Subcutaneous abdominal adipose tissue (tissue), 5 donors: Measurements from ENCODE around the gene CENPF.
"Not testable (repeated sequence)": the region's sequence is repeated elsewhere in the genome, so short reads cannot be mapped to it uniquely, and the experiment has no call there.

Experiments used
- H3K27ac ChIP-seq: one replicate; pipeline ENCODE4 v1.7.0; 2013; ENCODE audit warnings: low read depth, mild to moderate bottlenecking, inconsistent platforms, low read length, moderate library complexity
- H3K27me3 ChIP-seq, 5 donors: one replicate each; pipeline ENCODE4 v1.7.0; 2013; ENCODE audit warnings: low read length in 5 of 5, inconsistent platforms in 1 of 5; ENCODE audit not compliant: control insufficient read depth in 5 of 5, insufficient read depth in 4 of 5
- H3K36me3 ChIP-seq, 5 donors: one replicate each; pipeline ENCODE4 v1.7.0; 2013; ENCODE audit warnings: low read length in 5 of 5; ENCODE audit not compliant: control insufficient read depth in 5 of 5, insufficient read depth in 5 of 5
- H3K4me1 ChIP-seq, 5 donors: one replicate each; pipeline ENCODE4 v1.7.0; 2013; ENCODE audit warnings: low read length in 5 of 5, mild to moderate bottlenecking in 3 of 5, moderate library complexity in 1 of 5; ENCODE audit not compliant: control insufficient read depth in 5 of 5, insufficient read depth in 5 of 5
- H3K4me3 ChIP-seq, 5 donors: one replicate each; pipeline ENCODE4 v1.7.0; 2013; ENCODE audit warnings: low read length in 5 of 5, low read depth in 1 of 5
- H3K9ac ChIP-seq, 5 donors: one replicate each; pipeline ENCODE4 v1.7.0; 2013; ENCODE audit warnings: low read length in 5 of 5, mild to moderate bottlenecking in 4 of 5, moderate library complexity in 3 of 5
- H3K9me3 ChIP-seq, 5 donors: one replicate each; pipeline ENCODE4 v1.7.0; 2013; ENCODE audit warnings: low read length in 5 of 5; ENCODE audit not compliant: control insufficient read depth in 5 of 5
- donor health status: healthy.
- donor health status: healthy.
- donor health status: healthy.
- donor health status: healthy.
- donor health status: healthy.

Gene CENPF

GRCh38 chr1:214569357-214570004 is 33.5 kb upstream of the CENPF start:
- H3K4me3 ChIP-seq, result no peak overlapping the region
- H3K36me3 ChIP-seq, result no peaks in the 10 kb centered on the region
- H3K4me1 ChIP-seq, result peaks cover 0 to 17% (median 0%) of the 10 kb centered on the region in 5 donors
- no peak overlapping the region for H3K27ac ChIP-seq
- no peaks in the 10 kb centered on the region for H3K27me3 ChIP-seq
- no peaks in the 10 kb centered on the region for H3K9me3 ChIP-seq
- H3K9ac ChIP-seq, result no peak overlapping the region

- Histone ChIP-seq H3K27me3 (no peaks in the 10 kb centered on the region), H3K9ac (no peak overlapping the region), H3K4me1 (peaks cover 0 to 17% (median 0%) of the 10 kb centered on the region in 5 donors), H3K4me3 (no peak overlapping the region), H3K27ac (no peak overlapping the region), H3K9me3 (no peaks in the 10 kb centered on the region), H3K36me3 (no peaks in the 10 kb centered on the region)
Observed at GRCh38 chr1:214570442-214570841, 32.6 kb upstream of the CENPF start.

- H3K4me3 ChIP-seq, result no peak overlapping the region
- no peaks in the 10 kb centered on the region for H3K27me3 ChIP-seq
- peaks cover 0 to 17% (median 0%) of the 10 kb centered on the region in 5 donors for H3K4me1 ChIP-seq
- H3K9me3 ChIP-seq, result peaks cover 3 to 7% (median 6%) of the 10 kb centered on the region in 5 donors
- no peak overlapping the region for H3K9ac ChIP-seq
- H3K27ac ChIP-seq, result no peak overlapping the region
- H3K36me3 ChIP-seq, result no peaks in the 10 kb centered on the region
Observed at GRCh38 chr1:214571281-214571680, 31.7 kb upstream of the CENPF start.

GRCh38 chr1:214573386-214574318 is 29.3 kb upstream of the CENPF start:
- H3K9ac ChIP-seq, result no peak overlapping the region
- H3K27ac ChIP-seq, result no peak overlapping the region
- peaks cover 3 to 16% (median 15%) of the 10 kb centered on the region in 5 donors for H3K9me3 ChIP-seq
- no peak overlapping the region for H3K4me3 ChIP-seq
- no peaks in the 10 kb centered on the region for H3K27me3 ChIP-seq
- no peaks in the 10 kb centered on the region for H3K36me3 ChIP-seq
- peaks cover 0 to 8% (median 0%) of the 10 kb centered on the region in 5 donors for H3K4me1 ChIP-seq

- Histone ChIP-seq H3K4me1 (peaks cover 0 to 8% (median 0%) of the 10 kb centered on the region in 5 donors), H3K4me3 (no peak overlapping the region), H3K9ac (no peak overlapping the region), H3K36me3 (no peaks in the 10 kb centered on the region), H3K27ac (no peak overlapping the region), H3K9me3 (peaks cover 3 to 16% (median 15%) of the 10 kb centered on the region in 5 donors), H3K27me3 (no peaks in the 10 kb centered on the region)
Observed at GRCh38 chr1:214574598-214575411, 28.2 kb upstream of the CENPF start.

- peaks cover 3 to 16% (median 15%) of the 10 kb centered on the region in 5 donors for H3K9me3 ChIP-seq
- H3K4me3 ChIP-seq, result peak overlapping the region in 1 of 5 donors; percentile 7
- not testable (repeated sequence) for H3K27ac ChIP-seq, H3K36me3 ChIP-seq, H3K27me3 ChIP-seq, H3K9ac ChIP-seq, H3K4me1 ChIP-seq
Observed at GRCh38 chr1:214576120-214576519, 26.9 kb upstream of the CENPF start.

- no peak overlapping the region for H3K4me3 ChIP-seq
- H3K9ac ChIP-seq, result no peak overlapping the region
- H3K36me3 ChIP-seq, result no peaks in the 10 kb centered on the region
- H3K9me3 ChIP-seq, result peaks cover 3 to 16% (median 15%) of the 10 kb centered on the region in 5 donors
- no peak overlapping the region for H3K27ac ChIP-seq
- H3K4me1 ChIP-seq, result peaks cover 0 to 2% (median 0%) of the 10 kb centered on the region in 5 donors
- no peaks in the 10 kb centered on the region for H3K27me3 ChIP-seq
Observed at GRCh38 chr1:214579183-214579582, 23.8 kb upstream of the CENPF start.

GRCh38 chr1:214581785-214582184 is 21.2 kb upstream of the CENPF start:
- Histone ChIP-seq H3K27ac (no peak overlapping the region), H3K27me3 (no peaks in the 10 kb centered on the region), H3K4me3 (no peak overlapping the region), H3K36me3 (no peaks in the 10 kb centered on the region), H3K9me3 (peaks cover 0 to 6% (median 4%) of the 10 kb centered on the region in 5 donors), H3K9ac (no peak overlapping the region), H3K4me1 (no peaks in the 10 kb centered on the region)

GRCh38 chr1:214582289-214582891 is 20.6 kb upstream of the CENPF start:
- Histone ChIP-seq H3K36me3 (no peaks in the 10 kb centered on the region), H3K4me3 (no peak overlapping the region), H3K27me3 (no peaks in the 10 kb centered on the region), H3K4me1 (no peaks in the 10 kb centered on the region), H3K9ac (no peak overlapping the region), H3K9me3 (no peaks in the 10 kb centered on the region), H3K27ac (no peak overlapping the region)
